PFSK-1 (cell line): ENCODE results near the gene GJE1.

Source experiments
- FOXP2 ChIP-seq: optimal IDR thresholded peaks from 2 replicates; pipeline ENCODE3; 2011; ENCODE audit warnings: borderline replicate concordance, control low read depth, inconsistent platforms; ENCODE audit not compliant: insufficient read depth; ENCODE audit errors: extremely low read length, extremely low read depth
- POLR2AphosphoS5 ChIP-seq: IDR thresholded peaks from 2 replicates; pipeline ENCODE4 v1.6.1; 2012; ENCODE audit warnings: low read depth, mild to moderate bottlenecking, control low read depth, low read length, moderate library complexity
- REST ChIP-seq, 2 experiments: IDR thresholded peaks; 2 replicates each; pipeline versions ENCODE4 v1.6.1 to v1.8.0; 2011 to 2012; ENCODE audit warnings: low read depth in 2 of 2, low read length in 2 of 2, control low read depth in 1 of 2, inconsistent platforms in 1 of 2, mild to moderate bottlenecking in 1 of 2, moderate library complexity in 1 of 2; ENCODE audit not compliant: insufficient read depth in 1 of 2
- SIN3A ChIP-seq: IDR thresholded peaks from 2 replicates; pipeline ENCODE4 v1.6.1; 2012; ENCODE audit warnings: mild to moderate bottlenecking, low read length, moderate library complexity, borderline replicate concordance; ENCODE audit not compliant: insufficient read depth
- TAF1 ChIP-seq: IDR thresholded peaks from 2 replicates; pipeline ENCODE4 v1.6.1; 2012; ENCODE audit warnings: low read length, control low read depth, borderline replicate concordance; ENCODE audit not compliant: insufficient read depth

GJE1 gene

GRCh38 chr6:142118328-142118727 is 14.4 kb upstream of the GJE1 start:
- TF ChIP-seq POLR2AphosphoS5 (no peak), SIN3A (no peak), FOXP2 (no peak), TAF1 (no peak), REST (IDR thresholded peaks at IDR 0.05; ENCODE audit: insufficient read depth in 1 of 2, low read depth in 2 of 2, low read length in 2 of 2) (no peak)

- no peak for TF ChIP-seq POLR2AphosphoS5
- no peak for TF ChIP-seq SIN3A
- no peak for TF ChIP-seq REST (IDR thresholded peaks at IDR 0.05; ENCODE audit: insufficient read depth in 1 of 2, low read depth in 2 of 2, low read length in 2 of 2)
- no peak for TF ChIP-seq TAF1
- no peak for TF ChIP-seq FOXP2
These were observed 13.8 kb upstream of the GJE1 start for GRCh38 chr6:142118925-142119324.

- TF ChIP-seq TAF1 (no peak), SIN3A (no peak), POLR2AphosphoS5 (no peak), FOXP2 (no peak), REST (IDR thresholded peaks at IDR 0.05; ENCODE audit: insufficient read depth in 1 of 2, low read depth in 2 of 2, low read length in 2 of 2) (no peak)
These were observed 11.4 kb upstream of the GJE1 start for GRCh38 chr6:142121342-142121741.

- TF ChIP-seq TAF1 (no peak), REST (IDR thresholded peaks at IDR 0.05; ENCODE audit: insufficient read depth in 1 of 2, low read depth in 2 of 2, low read length in 2 of 2) (no peak), FOXP2 (no peak), POLR2AphosphoS5 (no peak), SIN3A (no peak)
These were observed 1.9 kb upstream of the GJE1 start for GRCh38 chr6:142130814-142131213.

GRCh38 chr6:142138876-142139275 is 6.2 kb downstream of the GJE1 start:
- TF ChIP-seq TAF1 (no peak), FOXP2 (no peak), POLR2AphosphoS5 (no peak), SIN3A (no peak), REST (IDR thresholded peaks at IDR 0.05; ENCODE audit: insufficient read depth in 1 of 2, low read depth in 2 of 2, low read length in 2 of 2) (no peak)
